ENCODE data around the gene PBX1.
"Not testable (repeated sequence)": the region's sequence is repeated elsewhere in the genome, so short reads cannot be mapped to it uniquely, and the experiment has no call there.

The PBX1 gene

GRCh38 chr1:164651351-164651951 is 92.5 kb downstream of the PBX1 start:
- H3K27ac ChIP-seq (ENCODE audit: low read depth, low read length) = no peak overlapping the region
- H3K79me2 ChIP-seq (ENCODE audit: control insufficient read depth, low read length) = no peaks in the 10 kb centered on the region
- no peaks in the 10 kb centered on the region for H3K4me1 ChIP-seq (ENCODE audit: control insufficient read depth, low read length)
- no peaks in the 10 kb centered on the region for H3K9me2 ChIP-seq (replicated peaks; ENCODE audit: control insufficient read depth, low read length)
- H3K4me2 ChIP-seq (ENCODE audit: low read length) = no peak overlapping the region
- H3K9me3 ChIP-seq (ENCODE audit: control insufficient read depth, insufficient read depth, low read length) = no peaks in the 10 kb centered on the region
- no peaks in the 10 kb centered on the region for H3K36me3 ChIP-seq (ENCODE audit: control insufficient read depth, low read length)
- H4K20me1 ChIP-seq (ENCODE audit: control insufficient read depth, insufficient read depth, low read depth, low read length) = no peaks in the 10 kb centered on the region
- TF ChIP-seq CTCF (IDR thresholded peaks at IDR 0.05; ENCODE audit: low read depth, low read length, poor library complexity, severe bottlenecking) (no peak), EZH2phosphoT487 (IDR thresholded peaks at IDR 0.05; ENCODE audit: borderline replicate concordance, low read length) (no peak)
- H3F3A ChIP-seq (ENCODE audit: control insufficient read depth, insufficient read depth) = no peaks in the 10 kb centered on the region
- H3K27me3 ChIP-seq (ENCODE audit: control insufficient read depth, low read length) = no peaks in the 10 kb centered on the region
- no peak overlapping the region for H3K4me3 ChIP-seq (ENCODE audit: low read length)

GRCh38 chr1:164652969-164653368 is 94.0 kb downstream of the PBX1 start:
- H3K4me2 ChIP-seq (ENCODE audit: low read length); H3K36me3 ChIP-seq (ENCODE audit: control insufficient read depth, low read length); H3K4me3 ChIP-seq (ENCODE audit: low read length); H4K20me1 ChIP-seq (ENCODE audit: control insufficient read depth, insufficient read depth, low read depth, low read length); H3K79me2 ChIP-seq (ENCODE audit: control insufficient read depth, low read length); H3F3A ChIP-seq (ENCODE audit: control insufficient read depth, insufficient read depth); H3K9me2 ChIP-seq (replicated peaks; ENCODE audit: control insufficient read depth, low read length); H3K27me3 ChIP-seq (ENCODE audit: control insufficient read depth, low read length); H3K27ac ChIP-seq (ENCODE audit: low read depth, low read length); H3K9me3 ChIP-seq (ENCODE audit: control insufficient read depth, insufficient read depth, low read length); H3K4me1 ChIP-seq (ENCODE audit: control insufficient read depth, low read length): not testable (repeated sequence)

GRCh38 chr1:164653705-164654104 is 94.7 kb downstream of the PBX1 start:
- H3K9me2 ChIP-seq (replicated peaks; ENCODE audit: control insufficient read depth, low read length) = no peaks in the 10 kb centered on the region
- no peaks in the 10 kb centered on the region for H3K9me3 ChIP-seq (ENCODE audit: control insufficient read depth, insufficient read depth, low read length)
- no peaks in the 10 kb centered on the region for H3K36me3 ChIP-seq (ENCODE audit: control insufficient read depth, low read length)
- H3K4me2 ChIP-seq (ENCODE audit: low read length) = no peak overlapping the region
- H3K79me2 ChIP-seq (ENCODE audit: control insufficient read depth, low read length) = no peaks in the 10 kb centered on the region
- no peak overlapping the region for H3K27ac ChIP-seq (ENCODE audit: low read depth, low read length)
- H3K27me3 ChIP-seq (ENCODE audit: control insufficient read depth, low read length) = no peaks in the 10 kb centered on the region
- no peaks in the 10 kb centered on the region for H4K20me1 ChIP-seq (ENCODE audit: control insufficient read depth, insufficient read depth, low read depth, low read length)
- TF ChIP-seq CTCF (IDR thresholded peaks at IDR 0.05; ENCODE audit: low read depth, low read length, poor library complexity, severe bottlenecking) = no peak
- no peak for TF ChIP-seq EZH2phosphoT487 (IDR thresholded peaks at IDR 0.05; ENCODE audit: borderline replicate concordance, low read length)
- H3K4me3 ChIP-seq (ENCODE audit: low read length) = no peak overlapping the region
- H3F3A ChIP-seq (ENCODE audit: control insufficient read depth, insufficient read depth) = no peaks in the 10 kb centered on the region
- H3K4me1 ChIP-seq (ENCODE audit: control insufficient read depth, low read length) = no peaks in the 10 kb centered on the region

- H4K20me1 ChIP-seq (ENCODE audit: control insufficient read depth, insufficient read depth, low read depth, low read length) = no peaks in the 10 kb centered on the region
- H3K4me2 ChIP-seq (ENCODE audit: low read length) = no peak overlapping the region
- H3K36me3 ChIP-seq (ENCODE audit: control insufficient read depth, low read length) = no peaks in the 10 kb centered on the region
- H3K79me2 ChIP-seq (ENCODE audit: control insufficient read depth, low read length) = no peaks in the 10 kb centered on the region
- H3K4me1 ChIP-seq (ENCODE audit: control insufficient read depth, low read length) = no peaks in the 10 kb centered on the region
- H3K27ac ChIP-seq (ENCODE audit: low read depth, low read length) = no peak overlapping the region
- TF ChIP-seq EZH2phosphoT487 (IDR thresholded peaks at IDR 0.05; ENCODE audit: borderline replicate concordance, low read length) (no peak), CTCF (IDR thresholded peaks at IDR 0.05; ENCODE audit: low read depth, low read length, poor library complexity, severe bottlenecking) (no peak)
- no peaks in the 10 kb centered on the region for H3F3A ChIP-seq (ENCODE audit: control insufficient read depth, insufficient read depth)
- H3K9me2 ChIP-seq (replicated peaks; ENCODE audit: control insufficient read depth, low read length) = no peaks in the 10 kb centered on the region
- no peaks in the 10 kb centered on the region for H3K9me3 ChIP-seq (ENCODE audit: control insufficient read depth, insufficient read depth, low read length)
- H3K27me3 ChIP-seq (ENCODE audit: control insufficient read depth, low read length) = no peaks in the 10 kb centered on the region
- H3K4me3 ChIP-seq (ENCODE audit: low read length) = no peak overlapping the region
Observed at GRCh38 chr1:164654200-164654599, 95.2 kb downstream of the PBX1 start.

All from DOHH2 (cell line).